K562 (cell line): ENCODE results near the gene TDRD3.

Experiments used
- CHD2 ChIP-seq: IDR thresholded peaks from 2 replicates; pipeline ENCODE4 v1.6.1; 2011; ENCODE audit warnings: low read depth, low read length
- TF ChIP-seq, protein P1 (sequence below), 3 experiments: IDR thresholded peaks in 2 of 3; conservative IDR thresholded peaks in 1 of 3; 2 replicates each; pipeline ENCODE4 v1.5.1; 2011 to 2012; ENCODE audit warnings: low read length in 3 of 3, mild to moderate bottlenecking in 3 of 3, control low read depth in 2 of 3, improper control_type of control experiment in 1 of 3, inconsistent platforms in 1 of 3, low read depth in 1 of 3, mixed read lengths in 1 of 3, moderate library complexity in 1 of 3; ENCODE audit not compliant: insufficient read depth in 2 of 3

DNA sequence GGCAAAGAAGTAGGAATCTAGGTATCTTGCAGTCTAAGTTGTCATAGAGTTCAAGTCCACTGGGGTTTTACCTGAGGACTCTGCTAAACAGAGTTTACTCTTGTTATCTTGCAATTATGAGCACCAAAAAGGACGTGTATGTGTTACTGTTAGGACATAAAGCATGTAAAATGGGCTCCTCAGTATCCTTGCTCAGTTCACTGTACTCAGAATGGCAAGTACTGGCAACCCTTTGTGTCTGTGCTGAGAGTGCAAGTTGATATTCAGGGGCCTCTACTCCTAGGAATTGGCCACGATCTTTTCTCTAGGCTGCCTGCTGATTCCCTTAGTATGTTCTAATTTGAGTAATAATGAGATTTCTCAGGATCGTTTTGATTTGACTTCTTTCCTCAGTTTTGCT, 13.3 kb downstream of the TDRD3 start:
- TF ChIP-seq, protein P1, sequence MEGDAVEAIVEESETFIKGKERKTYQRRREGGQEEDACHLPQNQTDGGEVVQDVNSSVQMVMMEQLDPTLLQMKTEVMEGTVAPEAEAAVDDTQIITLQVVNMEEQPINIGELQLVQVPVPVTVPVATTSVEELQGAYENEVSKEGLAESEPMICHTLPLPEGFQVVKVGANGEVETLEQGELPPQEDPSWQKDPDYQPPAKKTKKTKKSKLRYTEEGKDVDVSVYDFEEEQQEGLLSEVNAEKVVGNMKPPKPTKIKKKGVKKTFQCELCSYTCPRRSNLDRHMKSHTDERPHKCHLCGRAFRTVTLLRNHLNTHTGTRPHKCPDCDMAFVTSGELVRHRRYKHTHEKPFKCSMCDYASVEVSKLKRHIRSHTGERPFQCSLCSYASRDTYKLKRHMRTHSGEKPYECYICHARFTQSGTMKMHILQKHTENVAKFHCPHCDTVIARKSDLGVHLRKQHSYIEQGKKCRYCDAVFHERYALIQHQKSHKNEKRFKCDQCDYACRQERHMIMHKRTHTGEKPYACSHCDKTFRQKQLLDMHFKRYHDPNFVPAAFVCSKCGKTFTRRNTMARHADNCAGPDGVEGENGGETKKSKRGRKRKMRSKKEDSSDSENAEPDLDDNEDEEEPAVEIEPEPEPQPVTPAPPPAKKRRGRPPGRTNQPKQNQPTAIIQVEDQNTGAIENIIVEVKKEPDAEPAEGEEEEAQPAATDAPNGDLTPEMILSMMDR (IDR thresholded peaks at IDR 0.05 in 2 of 3, conservative IDR thresholded peaks at IDR 0.05 in 1 of 3; ENCODE audit: insufficient read depth in 2 of 3, low read depth in 1 of 3, low read length in 3 of 3): no peak
- no peak for TF ChIP-seq CHD2
